Skeletal muscle tissue (tissue), 4 donors: Measurements from ENCODE around the gene GPR85. TPM values are rescaled to one million over a fixed set of nuclear protein-coding genes. Genes with fewer than 3 reads are reported as not detected.
"Not testable (repeated sequence)": the region's sequence is repeated elsewhere in the genome, so short reads cannot be mapped to it uniquely, and the experiment has no call there.

Experiments
- H3K27ac ChIP-seq: one replicate; pipeline ENCODE4 v1.7.0; 2013; ENCODE audit warnings: mild to moderate bottlenecking, low read depth, low read length, inconsistent platforms
- H3K27me3 ChIP-seq, 3 donors: one replicate each; pipeline ENCODE4 v1.7.0; 2013; ENCODE audit warnings: low read length in 3 of 3; ENCODE audit not compliant: control insufficient read depth in 3 of 3, insufficient read depth in 3 of 3
- H3K36me3 ChIP-seq, 3 donors: one replicate each; pipeline ENCODE4 v1.7.0; 2013; ENCODE audit warnings: low read length in 3 of 3; ENCODE audit not compliant: control insufficient read depth in 3 of 3, insufficient read depth in 3 of 3
- H3K4me1 ChIP-seq, 3 donors: one replicate each; pipeline ENCODE4 v1.7.0; 2013; ENCODE audit warnings: low read length in 3 of 3, mild to moderate bottlenecking in 3 of 3; ENCODE audit not compliant: control insufficient read depth in 3 of 3, insufficient read depth in 3 of 3
- H3K4me3 ChIP-seq, 3 donors: one replicate each; pipeline ENCODE4 v1.7.0; 2013; ENCODE audit warnings: low read length in 3 of 3
- H3K9ac ChIP-seq, 3 donors: one replicate each; pipeline ENCODE4 v1.7.0; 2013; ENCODE audit warnings: low read length in 3 of 3, mild to moderate bottlenecking in 3 of 3, moderate library complexity in 2 of 3, low read depth in 1 of 3
- H3K9me3 ChIP-seq, 3 donors: one replicate each; pipeline ENCODE4 v1.7.0; 2013; ENCODE audit warnings: low read length in 3 of 3; ENCODE audit not compliant: control insufficient read depth in 3 of 3
- total RNA-seq: library from RNA; depleted of rRNA; stranded (reverse); fragments of >200 nt; gene quantifications from one replicate; pipeline ENCODE4 v1.2.3, GENCODE V29; 2014
- donor health status: Osteomylitis.

GPR85 gene
- total RNA-seq, 1 donor from 2014 or later: 1.0 TPM

- H3K9ac ChIP-seq: peak overlapping the region in 1 of 3 donors; percentile 78
- not testable (repeated sequence) for H3K27me3 ChIP-seq, H3K4me1 ChIP-seq, H3K9me3 ChIP-seq
- peaks cover 3 to 14% (median 12%) of the 10 kb centered on the region in 3 donors for H3K36me3 ChIP-seq
- H3K4me3 ChIP-seq: peak overlapping the region; percentile 76 to 96 (median 79)
- H3K27ac ChIP-seq: peak overlapping the region; percentile 43
These were observed 30.7 kb upstream of the GPR85 start for GRCh38 chr7:113117374-113117774.

DNA sequence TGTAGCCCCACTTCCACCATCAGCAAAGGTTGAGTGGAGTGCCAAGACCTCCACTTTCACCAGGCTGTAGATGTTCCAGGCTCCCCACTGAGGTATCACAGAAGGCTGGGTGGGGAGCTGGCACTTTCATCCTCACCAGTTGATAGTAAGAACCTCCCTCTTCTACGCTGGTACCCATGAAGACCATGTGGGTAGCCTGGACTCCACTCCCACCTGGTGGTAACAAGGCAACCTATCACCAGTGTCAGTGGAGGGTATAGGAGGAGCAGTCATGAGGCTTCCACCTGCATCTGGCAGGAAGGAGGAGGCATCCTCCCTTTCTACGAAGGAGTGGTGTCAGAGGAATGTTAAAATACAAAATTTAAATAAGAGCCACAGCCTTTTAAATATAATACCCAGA lies 27.3 kb upstream of the GPR85 start:
- H3K36me3 ChIP-seq: peaks cover 3 to 14% (median 12%) of the 10 kb centered on the region in 3 donors
- H3K27ac ChIP-seq: no peak overlapping the region
- H3K9ac ChIP-seq: no peak overlapping the region
- no peak overlapping the region for H3K4me3 ChIP-seq
- H3K4me1 ChIP-seq: peaks cover 0 to 6% (median 0%) of the 10 kb centered on the region in 3 donors
- no peaks in the 10 kb centered on the region for H3K27me3 ChIP-seq
- no peaks in the 10 kb centered on the region for H3K9me3 ChIP-seq

DNA sequence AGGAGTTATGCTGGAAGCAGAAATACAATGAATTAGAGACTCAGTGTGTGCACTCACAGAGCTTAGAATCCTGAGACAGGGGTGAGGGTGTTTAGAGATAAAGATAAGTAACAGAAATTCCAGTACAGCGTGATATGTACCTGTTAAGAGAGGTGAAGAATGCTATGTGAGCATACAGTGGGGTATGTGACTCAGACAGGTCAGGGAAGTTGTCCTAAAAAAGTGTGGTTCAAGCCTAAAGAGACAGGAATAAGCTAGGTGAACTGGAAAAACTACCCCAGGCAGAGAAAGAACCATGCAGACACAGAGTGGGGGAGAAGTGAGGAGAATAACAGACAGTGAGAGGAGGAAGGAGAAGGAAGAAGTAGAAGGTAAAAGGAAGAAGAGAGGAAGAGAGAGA lies 23.1 kb upstream of the GPR85 start:
- Histone ChIP-seq H3K9me3 (no peaks in the 10 kb centered on the region), H3K27me3 (no peaks in the 10 kb centered on the region), H3K4me3 (no peak overlapping the region), H3K27ac (no peak overlapping the region), H3K36me3 (peaks cover 0 to 5% (median 4%) of the 10 kb centered on the region in 3 donors), H3K9ac (no peak overlapping the region), H3K4me1 (no peaks in the 10 kb centered on the region)

GRCh38 chr7:113100121-113100603 lies 13.5 kb upstream of the GPR85 start:
- H3K36me3 ChIP-seq: no peaks in the 10 kb centered on the region
- no peak overlapping the region for H3K27ac ChIP-seq
- no peaks in the 10 kb centered on the region for H3K27me3 ChIP-seq
- H3K4me1 ChIP-seq: no peaks in the 10 kb centered on the region
- H3K9me3 ChIP-seq: no peaks in the 10 kb centered on the region
- no peak overlapping the region for H3K9ac ChIP-seq
- H3K4me3 ChIP-seq: no peak overlapping the region

DNA sequence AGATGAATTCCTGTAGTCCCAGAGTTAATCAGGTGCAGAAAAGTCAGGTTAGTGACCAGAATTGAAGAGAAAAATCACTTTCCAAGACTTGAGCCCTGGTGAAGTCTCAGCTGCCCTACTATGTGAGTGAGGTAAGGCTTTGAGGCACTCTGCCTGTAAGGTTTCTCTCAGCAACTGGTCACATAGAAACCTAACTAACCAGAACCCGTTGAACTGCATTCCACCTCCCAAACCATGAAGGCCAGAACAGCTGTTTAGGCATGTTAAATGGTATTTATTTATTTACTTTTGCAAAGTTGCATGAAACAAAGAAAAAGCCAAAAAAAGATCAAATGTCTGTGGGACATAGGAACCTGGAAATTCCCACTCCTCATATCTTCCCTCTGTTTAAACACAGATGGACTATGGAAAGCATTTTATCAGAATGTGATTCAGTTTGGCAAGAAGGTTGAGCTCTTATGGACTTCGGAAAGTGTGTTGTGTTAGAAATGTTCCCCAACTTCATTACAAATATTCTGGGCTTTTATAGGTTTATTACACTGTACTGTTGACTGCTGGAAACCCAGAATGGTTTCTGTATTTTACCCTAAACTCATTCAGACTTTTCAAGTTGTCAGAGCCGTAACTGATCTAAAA lies 12.8 kb upstream of the GPR85 start:
- H3K9ac ChIP-seq: no peak overlapping the region

DNA sequence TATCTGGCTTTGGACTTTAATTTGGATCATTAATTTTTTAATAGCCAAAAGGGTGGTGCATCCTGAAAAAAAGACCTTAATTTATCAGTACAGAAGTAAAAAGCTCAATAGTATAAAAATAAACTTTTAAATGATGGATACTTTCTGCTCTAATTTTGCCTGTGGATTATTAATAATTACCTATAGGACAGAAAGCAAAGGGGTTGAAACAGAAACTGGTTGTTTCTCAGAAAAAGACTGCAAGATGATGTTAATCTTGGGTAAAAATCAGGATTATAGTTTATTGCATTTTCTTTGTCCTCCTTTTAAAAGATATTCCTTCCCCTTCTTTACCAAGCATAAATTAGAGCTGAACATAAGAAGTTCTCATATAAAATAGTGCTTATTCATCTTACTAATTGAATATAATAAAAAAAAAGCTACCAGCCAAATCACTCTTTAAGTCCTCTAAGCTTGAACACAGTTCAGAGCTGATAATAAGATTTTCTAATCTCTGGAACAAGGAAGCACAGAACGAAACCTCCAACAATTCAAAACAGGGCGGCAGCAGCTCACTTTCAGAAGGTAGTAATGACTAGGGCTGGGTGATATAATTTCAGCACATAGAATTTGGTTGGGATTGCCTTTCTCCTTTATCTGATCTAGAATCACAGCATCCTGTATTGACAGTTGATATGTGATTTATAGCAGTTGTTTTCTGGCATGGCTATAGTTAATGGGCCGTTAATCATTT lies 8.1 kb upstream of the GPR85 start:
- Histone ChIP-seq H3K27me3 (no peaks in the 10 kb centered on the region), H3K9ac (no peak overlapping the region)

More for the DNA sequence above, 12.8 kb upstream of the GPR85 start:
- Histone ChIP-seq H3K4me1 (no peaks in the 10 kb centered on the region), H3K9me3 (no peaks in the 10 kb centered on the region), H3K27ac (no peak overlapping the region), H3K36me3 (no peaks in the 10 kb centered on the region), H3K4me3 (no peak overlapping the region), H3K27me3 (no peaks in the 10 kb centered on the region)

DNA sequence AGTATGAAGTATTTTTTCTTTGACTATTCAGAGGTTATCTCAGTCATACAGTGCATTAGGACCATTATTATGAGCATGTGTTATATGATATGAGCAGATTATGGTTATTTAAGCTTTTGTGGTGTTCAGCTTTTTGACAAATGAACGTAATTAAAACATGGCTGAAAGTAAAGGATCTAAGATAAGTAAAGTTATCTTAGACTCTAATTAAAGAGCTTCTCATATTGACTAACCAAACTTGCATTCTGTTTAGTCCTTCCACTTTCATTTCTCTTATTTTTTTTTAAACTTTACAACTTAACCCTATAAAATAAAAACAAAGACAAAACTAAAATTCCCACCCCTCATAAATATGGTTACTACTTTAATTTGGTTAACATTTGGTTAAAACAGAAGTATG lies 6.9 kb upstream of the GPR85 start:
- Histone ChIP-seq H3K9ac (no peak overlapping the region), H3K4me3 (no peak overlapping the region), H3K9me3 (no peaks in the 10 kb centered on the region), H3K4me1 (no peaks in the 10 kb centered on the region), H3K27ac (no peak overlapping the region), H3K36me3 (no peaks in the 10 kb centered on the region), H3K27me3 (no peaks in the 10 kb centered on the region)

More for the DNA sequence above, 8.1 kb upstream of the GPR85 start:
- Histone ChIP-seq H3K27ac (no peak overlapping the region), H3K4me3 (no peak overlapping the region), H3K4me1 (no peaks in the 10 kb centered on the region), H3K36me3 (no peaks in the 10 kb centered on the region), H3K9me3 (no peaks in the 10 kb centered on the region)

DNA sequence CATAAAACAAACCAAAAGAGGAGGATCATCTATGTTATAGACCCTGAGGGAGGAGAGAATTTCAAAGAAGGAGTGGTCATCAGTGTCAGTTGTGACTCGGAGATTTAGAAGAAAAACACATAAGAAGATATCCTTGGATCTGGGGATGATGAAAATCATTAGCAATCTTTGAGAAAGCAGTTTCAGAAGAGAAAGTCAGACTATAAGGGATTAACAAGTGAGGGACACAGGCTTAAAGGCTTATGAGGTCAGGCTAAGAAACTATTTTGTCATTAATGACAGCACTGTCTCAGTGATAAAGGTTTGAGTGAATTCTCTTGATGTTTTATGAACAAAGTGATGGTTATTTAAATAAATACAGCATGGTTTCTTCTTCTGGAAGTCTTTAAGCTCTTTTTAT lies 6.1 kb upstream of the GPR85 start:
- no peak overlapping the region for H3K9ac ChIP-seq
- no peak overlapping the region for H3K4me3 ChIP-seq
- no peaks in the 10 kb centered on the region for H3K27me3 ChIP-seq
- no peak overlapping the region for H3K27ac ChIP-seq
- H3K9me3 ChIP-seq: no peaks in the 10 kb centered on the region
- no peaks in the 10 kb centered on the region for H3K4me1 ChIP-seq
- H3K36me3 ChIP-seq: no peaks in the 10 kb centered on the region

- peak overlapping the region; percentile 7 for H3K27ac ChIP-seq
These were observed 708 bp upstream of the GPR85 start for GRCh38 chr7:113087071-113087998.

More at GRCh38 chr7:113087071-113087998, 708 bp upstream of the GPR85 start:
- Histone ChIP-seq H3K9ac (no peak overlapping the region), H3K9me3 (no peaks in the 10 kb centered on the region), H3K4me3 (peak overlapping the region; percentile 13 to 46 (median 36)), H3K36me3 (no peaks in the 10 kb centered on the region), H3K4me1 (peaks cover 4 to 8% (median 7%) of the 10 kb centered on the region in 3 donors), H3K27me3 (peaks cover 3 to 17% (median 14%) of the 10 kb centered on the region in 3 donors)
